Measurements from ENCODE around the gene CEP350. TPM values are rescaled to one million over a fixed set of nuclear protein-coding genes. Genes with fewer than 3 reads are reported as not detected.
A peak's percentile ranks its signal among the peaks of the same experiment; 100 is the strongest.

CEP350 gene
- total RNA-seq, 1 experiment from 2014 or later: 18.0 TPM

GRCh38 chr1:180156631-180157091, 202.1 kb downstream of the CEP350 start:
- peak; percentile 76 for DNase-seq (ENCODE audit: low read depth)

- peak; percentile 70 for DNase-seq (ENCODE audit: low read depth)
Measured at GRCh38 chr1:180157108-180157507, 202.5 kb downstream of the CEP350 start.

DNA sequence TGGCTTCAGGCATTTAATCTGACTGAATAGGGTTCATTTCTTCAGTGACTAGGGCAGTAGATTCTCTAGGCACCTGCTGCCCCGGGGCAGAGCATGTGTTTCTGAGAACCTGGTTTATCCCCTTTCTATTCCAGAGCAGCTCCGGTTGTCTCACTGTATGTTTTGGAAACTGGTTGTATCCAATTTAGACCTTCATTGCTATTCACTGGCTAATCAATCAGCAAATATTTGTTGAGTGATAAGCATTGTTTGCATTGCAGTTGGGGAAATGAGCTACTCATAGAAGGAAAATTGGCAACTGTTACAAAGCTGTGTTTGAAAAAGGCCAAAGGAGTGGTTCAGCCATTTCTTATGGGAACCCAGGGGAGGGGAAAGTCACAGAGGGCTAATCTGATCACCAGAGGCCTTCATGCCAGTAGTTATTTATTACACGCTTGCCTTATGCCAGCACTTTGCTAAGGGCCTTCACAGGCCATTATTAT, 203.0 kb downstream of the CEP350 start:
- no peak for DNase-seq (ENCODE audit: low read depth)

DNA sequence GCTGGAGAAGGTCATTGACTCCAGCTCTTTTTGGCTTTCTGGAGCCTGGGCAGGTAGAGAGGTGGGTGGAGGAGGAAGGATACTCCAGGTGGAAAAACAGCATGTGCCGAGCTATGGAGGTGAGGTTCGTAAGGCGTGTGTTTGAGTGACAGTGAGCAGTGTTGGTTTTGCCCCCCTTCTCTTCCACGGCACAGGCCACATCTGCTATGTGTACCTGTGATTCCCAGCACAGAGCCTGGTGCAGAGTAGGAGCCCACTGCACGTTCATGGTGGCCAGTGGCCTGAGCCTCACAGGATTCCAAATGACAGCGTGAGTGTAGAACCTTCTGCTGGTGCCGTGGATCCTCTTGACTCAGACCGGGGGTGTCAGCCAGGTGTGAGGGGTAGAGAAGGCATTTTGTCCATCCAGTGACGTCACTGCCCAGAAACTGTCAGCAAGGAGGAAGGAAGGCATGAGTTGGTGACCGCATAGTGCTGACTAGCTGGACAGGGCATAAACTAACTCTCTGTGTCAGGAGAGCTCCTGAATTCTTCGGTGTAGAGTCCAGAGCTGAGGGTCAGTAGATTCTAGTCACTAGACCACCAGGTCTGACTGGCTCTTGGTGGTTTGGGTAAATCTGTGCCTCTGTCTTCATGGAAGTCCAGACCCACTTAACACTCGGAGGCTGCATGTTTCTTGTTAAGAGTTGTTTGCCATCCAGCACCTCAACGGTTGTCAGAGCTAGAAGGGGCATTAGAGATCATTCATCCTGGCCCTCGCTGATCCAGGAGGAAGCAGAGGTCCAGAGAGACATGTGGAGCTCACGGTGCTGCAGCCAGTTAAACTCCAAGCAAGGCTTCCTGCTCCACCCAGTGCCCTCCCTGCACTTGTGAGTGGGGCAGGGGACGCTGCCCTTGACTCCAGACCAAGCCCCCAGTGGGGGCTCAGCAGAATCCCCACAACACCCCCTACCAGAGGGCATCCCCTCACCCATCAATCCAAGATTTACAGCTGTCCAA, 203.8 kb downstream of the CEP350 start:
- no peak for DNase-seq (ENCODE audit: low read depth)

DNA sequence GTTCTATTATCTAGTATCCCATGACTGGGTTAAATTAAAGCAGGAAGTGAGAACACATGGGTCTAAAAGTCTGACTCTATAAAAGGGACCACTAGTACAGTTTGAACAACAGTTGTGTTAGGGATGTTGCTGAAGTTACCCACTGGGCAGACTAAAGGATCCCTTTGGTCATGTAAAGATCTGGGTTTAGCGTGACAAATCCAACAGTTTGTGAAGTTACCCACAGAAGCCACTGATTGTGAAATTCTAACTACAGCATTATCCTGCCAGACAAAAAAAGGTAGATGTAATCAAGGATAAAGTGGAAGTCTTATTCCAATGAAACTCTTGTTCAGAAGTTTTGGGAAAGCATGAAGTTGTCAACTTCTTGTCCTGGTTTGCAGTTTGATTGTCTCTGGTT, 205.7 kb downstream of the CEP350 start:
- DNase-seq (ENCODE audit: low read depth): no peak

GRCh38 chr1:180163041-180163440, 208.4 kb downstream of the CEP350 start:
- DNase-seq (ENCODE audit: low read depth): no peak

Other genes starting within 250 kb of the CEP350 start
- 0.05 TPM in 1 of 2 replicates, not detected in the other for gene FAM163A, start 211.5 kb upstream of the CEP350 start, total RNA-seq (2014; rRNA removed; shearing (Covaris generic))
- gene TOR1AIP2, start 77.0 kb upstream of the CEP350 start, total RNA-seq (2014; rRNA removed; shearing (Covaris generic)): 70.5 and 94.3 TPM in 2 replicates
- gene TOR1AIP1, start 72.5 kb upstream of the CEP350 start, total RNA-seq (2014; rRNA removed; shearing (Covaris generic)): 54.5 and 77.8 TPM in 2 replicates
- 258 and 330 TPM in 2 replicates for gene QSOX1, start 200.1 kb downstream of the CEP350 start, total RNA-seq (2014; rRNA removed; shearing (Covaris generic))

All from M059J (cell line).